ENCODE results near the gene SNW1.

GRCh38 chr14:77707355-77707723 is 53.6 kb downstream of the SNW1 start:
- no peak for TF ChIP-seq CTCF (IDR thresholded peaks at IDR 0.05)
- TF ChIP-seq POLR2AphosphoS5 (IDR thresholded peaks at IDR 0.05; ENCODE audit: insufficient read depth in 1 of 2, low read depth in 1 of 2), result no peak
- TF ChIP-seq POLR2A (IDR thresholded peaks at IDR 0.05), result no peak
